Naive B cell (primary cell): ENCODE data around the gene ST6GALNAC3. TPM values are rescaled to one million over a fixed set of nuclear protein-coding genes. Genes with fewer than 3 reads are reported as not detected.
"Not testable (repeated sequence)": the region's sequence is repeated elsewhere in the genome, so short reads cannot be mapped to it uniquely, and the experiment has no call there.

Experiments
- ATAC-seq, 2 donors: fragments of 150-1000 bp; cut with Tn5 transposase; 2 replicates each; pipeline ENCODE4 v1.10.0; 2021; ENCODE audit warnings: low read depth in 2 of 2, mild to moderate bottlenecking in 2 of 2, moderate library complexity in 2 of 2
- DNase-seq: peaks from one replicate; pipeline ENCODE4 v3.0.0; 2022
- H3K27ac Mint-ChIP-seq, 6 donors: one replicate each; pipeline ENCODE4 v1.8.0; 2020 to 2022; ENCODE audit warnings: mild to moderate bottlenecking in 6 of 6, mixed read lengths in 6 of 6, moderate library complexity in 5 of 6, inconsistent platforms in 2 of 6
- H3K27me3 Mint-ChIP-seq, 3 donors: one replicate each; pipeline ENCODE4 v1.8.0; 2021 to 2022; ENCODE audit warnings: mixed read lengths in 3 of 3, mild to moderate bottlenecking in 1 of 3
- H3K36me3 Mint-ChIP-seq, 2 donors: one replicate each; pipeline ENCODE4 v1.8.0; 2020 to 2022; ENCODE audit warnings: mixed read lengths in 2 of 2, inconsistent platforms in 1 of 2, mild to moderate bottlenecking in 1 of 2
- H3K4me1 Mint-ChIP-seq, 3 donors: one replicate each; pipeline ENCODE4 v1.8.0; 2020 to 2022; ENCODE audit warnings: mixed read lengths in 3 of 3, inconsistent platforms in 1 of 3, mild to moderate bottlenecking in 1 of 3, moderate library complexity in 1 of 3
- H3K4me3 Mint-ChIP-seq, 8 donors: one replicate each; pipeline ENCODE4 v1.8.0; 2020 to 2022; ENCODE audit warnings: mild to moderate bottlenecking in 8 of 8, mixed read lengths in 8 of 8, moderate library complexity in 8 of 8, inconsistent platforms in 2 of 8
- H3K9me3 Mint-ChIP-seq, 7 donors: one replicate each; pipeline ENCODE4 v1.8.0; 2020 to 2022; ENCODE audit warnings: mixed read lengths in 7 of 7, mild to moderate bottlenecking in 5 of 7, inconsistent platforms in 2 of 7, moderate library complexity in 1 of 7
- polyA plus RNA-seq, 6 donors: library from polyadenylated mRNA; unstranded; fragments of 300-500 nt; fragmentation: Illumina TruSeq; gene quantifications; one replicate each; pipeline ENCODE4 v1.2.3, GENCODE V29; 2021; ENCODE audit warnings: low read depth in 6 of 6

ST6GALNAC3 gene
- polyA plus RNA-seq, 6 donors from 2014 or later = 3.8 to 12.9 (median 10.5) TPM

- ATAC-seq (no peak), DNase-seq (no peak)
- H3K4me1 Mint-ChIP-seq = peaks cover 17 to 37% (median 29%) of the 10 kb centered on the region in 3 donors
- no peak overlapping the region for H3K4me3 Mint-ChIP-seq
- peaks cover 0 to 15% (median 6%) of the 10 kb centered on the region in 7 donors for H3K9me3 Mint-ChIP-seq
- H3K27me3 Mint-ChIP-seq = no peaks in the 10 kb centered on the region
- H3K27ac Mint-ChIP-seq = no peak overlapping the region
- H3K36me3 Mint-ChIP-seq = peaks cover 0 to 8% of the 10 kb centered on the region in 2 donors
Measured at GRCh38 chr1:76098845-76099244, 24.3 kb downstream of the ST6GALNAC3 start.

GRCh38 chr1:76101548-76101947 lies 27.0 kb downstream of the ST6GALNAC3 start:
- Mint-ChIP-seq H3K4me1 (peaks cover 28 to 40% (median 29%) of the 10 kb centered on the region in 3 donors), H3K36me3 (peaks cover 4 to 17% of the 10 kb centered on the region in 2 donors), H3K9me3 (peaks cover 0 to 14% (median 4%) of the 10 kb centered on the region in 7 donors), H3K27me3 (no peaks in the 10 kb centered on the region), H3K27ac (no peak overlapping the region), H3K4me3 (no peak overlapping the region)
- ATAC-seq (no peak), DNase-seq (no peak)

GRCh38 chr1:76102046-76102445 lies 27.5 kb downstream of the ST6GALNAC3 start:
- H3K9me3 Mint-ChIP-seq = peaks cover 0 to 9% (median 3%) of the 10 kb centered on the region in 7 donors
- H3K4me1 Mint-ChIP-seq = peaks cover 28 to 40% (median 29%) of the 10 kb centered on the region in 3 donors
- H3K27ac Mint-ChIP-seq = peak overlapping the region in 2 of 6 donors; percentile 12 to 45
- H3K36me3 Mint-ChIP-seq = peaks cover 9 to 22% of the 10 kb centered on the region in 2 donors
- H3K27me3 Mint-ChIP-seq = no peaks in the 10 kb centered on the region
- no peak overlapping the region for H3K4me3 Mint-ChIP-seq
- ATAC-seq (no peak), DNase-seq (no peak)

- H3K9me3 Mint-ChIP-seq = no peaks in the 10 kb centered on the region
- ATAC-seq (no peak), DNase-seq (no peak)
- H3K36me3 Mint-ChIP-seq = peaks cover 11 to 14% of the 10 kb centered on the region in 2 donors
- no peak overlapping the region for H3K4me3 Mint-ChIP-seq
- no peaks in the 10 kb centered on the region for H3K27me3 Mint-ChIP-seq
- H3K27ac Mint-ChIP-seq = peak overlapping the region in 2 of 6 donors; percentile 5 to 28
- H3K4me1 Mint-ChIP-seq = peaks cover 32 to 40% (median 35%) of the 10 kb centered on the region in 3 donors
Measured at GRCh38 chr1:76103034-76103433, 28.5 kb downstream of the ST6GALNAC3 start.

- Mint-ChIP-seq H3K9me3 (no peaks in the 10 kb centered on the region), H3K36me3 (peaks cover 11 to 14% of the 10 kb centered on the region in 2 donors), H3K27me3 (no peaks in the 10 kb centered on the region), H3K4me1 (peaks cover 48 to 62% (median 52%) of the 10 kb centered on the region in 3 donors), H3K4me3 (no peak overlapping the region), H3K27ac (no peak overlapping the region)
- DNase-seq (no peak), ATAC-seq (no peak)
Measured at GRCh38 chr1:76105372-76105771, 30.8 kb downstream of the ST6GALNAC3 start.

- Mint-ChIP-seq H3K4me1 (peaks cover 55 to 65% (median 60%) of the 10 kb centered on the region in 3 donors), H3K36me3 (peaks cover 11 to 14% of the 10 kb centered on the region in 2 donors), H3K4me3 (no peak overlapping the region), H3K27ac (peak overlapping the region in 1 of 6 donors; percentile 22), H3K27me3 (no peaks in the 10 kb centered on the region), H3K9me3 (no peaks in the 10 kb centered on the region)
- ATAC-seq = no peak
- no peak for DNase-seq
Measured at GRCh38 chr1:76106251-76106650, 31.7 kb downstream of the ST6GALNAC3 start.

GRCh38 chr1:76106719-76107235 lies 32.2 kb downstream of the ST6GALNAC3 start:
- H3K9me3 Mint-ChIP-seq = no peaks in the 10 kb centered on the region
- ATAC-seq (no peak), DNase-seq (no peak)
- H3K36me3 Mint-ChIP-seq = peaks cover 11 to 14% of the 10 kb centered on the region in 2 donors
- H3K4me3 Mint-ChIP-seq = no peak overlapping the region
- peak overlapping the region in 1 of 6 donors; percentile 22 for H3K27ac Mint-ChIP-seq
- H3K4me1 Mint-ChIP-seq = peaks cover 53 to 59% (median 55%) of the 10 kb centered on the region in 3 donors
- no peaks in the 10 kb centered on the region for H3K27me3 Mint-ChIP-seq

GRCh38 chr1:76109404-76109803 lies 34.9 kb downstream of the ST6GALNAC3 start:
- Mint-ChIP-seq H3K9me3 (no peaks in the 10 kb centered on the region), H3K36me3 (peaks cover 11 to 14% of the 10 kb centered on the region in 2 donors), H3K27ac (peak overlapping the region; percentile 40 to 95 (median 86)), H3K4me1 (peaks cover 30 to 41% (median 36%) of the 10 kb centered on the region in 3 donors), H3K27me3 (no peaks in the 10 kb centered on the region), H3K4me3 (peak overlapping the region in 5 of 8 donors; percentile 5 to 71 (median 22))
- ATAC-seq (no peak), DNase-seq (no peak)

- DNase-seq = no peak
- peak; percentile 71 to 75 for ATAC-seq
- peak overlapping the region; percentile 5 to 77 (median 56) for H3K4me3 Mint-ChIP-seq
- H3K9me3 Mint-ChIP-seq = no peaks in the 10 kb centered on the region
- H3K27ac Mint-ChIP-seq = peak overlapping the region; percentile 40 to 98 (median 88)
- peaks cover 11 to 14% of the 10 kb centered on the region in 2 donors for H3K36me3 Mint-ChIP-seq
- H3K4me1 Mint-ChIP-seq = peaks cover 30 to 38% (median 37%) of the 10 kb centered on the region in 3 donors
- H3K27me3 Mint-ChIP-seq = no peaks in the 10 kb centered on the region
Measured at GRCh38 chr1:76109901-76110560, 35.5 kb downstream of the ST6GALNAC3 start.

- Mint-ChIP-seq H3K4me1 (peaks cover 26 to 42% (median 36%) of the 10 kb centered on the region in 3 donors), H3K4me3 (peak overlapping the region in 6 of 8 donors; percentile 43 to 77 (median 66)), H3K9me3 (no peaks in the 10 kb centered on the region), H3K27me3 (no peaks in the 10 kb centered on the region), H3K36me3 (peaks cover 11 to 14% of the 10 kb centered on the region in 2 donors), H3K27ac (peak overlapping the region; percentile 85 to 98 (median 88))
- no peak for DNase-seq
- ATAC-seq = no peak
Measured at GRCh38 chr1:76110666-76111065, 36.1 kb downstream of the ST6GALNAC3 start.

GRCh38 chr1:76112321-76112720 lies 37.8 kb downstream of the ST6GALNAC3 start:
- not testable (repeated sequence) for H3K27me3 Mint-ChIP-seq, H3K27ac Mint-ChIP-seq, H3K9me3 Mint-ChIP-seq, ATAC-seq, DNase-seq, H3K4me3 Mint-ChIP-seq, H3K36me3 Mint-ChIP-seq
- peaks cover 25 to 42% (median 36%) of the 10 kb centered on the region in 3 donors for H3K4me1 Mint-ChIP-seq

GRCh38 chr1:76113446-76113845 lies 38.9 kb downstream of the ST6GALNAC3 start:
- no peak overlapping the region for H3K27ac Mint-ChIP-seq
- no peaks in the 10 kb centered on the region for H3K27me3 Mint-ChIP-seq
- ATAC-seq = no peak
- H3K36me3 Mint-ChIP-seq = peaks cover 0 to 8% of the 10 kb centered on the region in 2 donors
- H3K4me3 Mint-ChIP-seq = no peak overlapping the region
- H3K4me1 Mint-ChIP-seq = peaks cover 19 to 38% (median 29%) of the 10 kb centered on the region in 3 donors
- DNase-seq = no peak
- H3K9me3 Mint-ChIP-seq = no peaks in the 10 kb centered on the region

- H3K4me3 Mint-ChIP-seq = no peak overlapping the region
- peaks cover 0 to 8% of the 10 kb centered on the region in 2 donors for H3K36me3 Mint-ChIP-seq
- peaks cover 8 to 22% (median 16%) of the 10 kb centered on the region in 3 donors for H3K4me1 Mint-ChIP-seq
- no peak overlapping the region for H3K27ac Mint-ChIP-seq
- no peak for DNase-seq
- H3K27me3 Mint-ChIP-seq = no peaks in the 10 kb centered on the region
- H3K9me3 Mint-ChIP-seq = no peaks in the 10 kb centered on the region
- no peak for ATAC-seq
Measured at GRCh38 chr1:76115171-76115570, 40.6 kb downstream of the ST6GALNAC3 start.

- Mint-ChIP-seq H3K27ac (peak overlapping the region in 2 of 6 donors; percentile 4 to 18), H3K4me1 (peaks cover 4 to 22% (median 20%) of the 10 kb centered on the region in 3 donors), H3K27me3 (no peaks in the 10 kb centered on the region), H3K36me3 (peaks cover 7 to 12% of the 10 kb centered on the region in 2 donors), H3K4me3 (no peak overlapping the region), H3K9me3 (no peaks in the 10 kb centered on the region)
- no peak for DNase-seq
- no peak for ATAC-seq
Measured at GRCh38 chr1:76121850-76122249, 47.3 kb downstream of the ST6GALNAC3 start.
